HS-5 (cell line): ENCODE results near the gene ENTPD3.

Experiments
- DNase-seq: peaks from one replicate; pipeline ENCODE4 v3.0.0-alpha.2; 2012; ENCODE audit warnings: low read depth

Gene ENTPD3

GRCh38 chr3:40404591-40405198 is 17.7 kb downstream of the ENTPD3 start:
- DNase-seq = no peak

- no peak for DNase-seq
Observed at GRCh38 chr3:40407007-40407406, 20.0 kb downstream of the ENTPD3 start.

- no peak for DNase-seq
Observed at GRCh38 chr3:40407611-40408010, 20.6 kb downstream of the ENTPD3 start.

GRCh38 chr3:40414270-40414669 is 27.3 kb downstream of the ENTPD3 start:
- DNase-seq = no peak

GRCh38 chr3:40417845-40418543 is 31.0 kb downstream of the ENTPD3 start:
- no peak for DNase-seq

GRCh38 chr3:40422861-40423260 is 35.9 kb downstream of the ENTPD3 start:
- DNase-seq = no peak

GRCh38 chr3:40427045-40427669 is 40.2 kb downstream of the ENTPD3 start:
- DNase-seq = no peak

GRCh38 chr3:40432793-40433192 is 45.8 kb downstream of the ENTPD3 start:
- DNase-seq = no peak

- no peak for DNase-seq
Observed at GRCh38 chr3:40437889-40438288, 50.9 kb downstream of the ENTPD3 start.

GRCh38 chr3:40445062-40445461 is 58.1 kb downstream of the ENTPD3 start:
- no peak for DNase-seq

- DNase-seq = no peak
Observed at GRCh38 chr3:40445880-40446279, 58.9 kb downstream of the ENTPD3 start.

- DNase-seq = no peak
Observed at GRCh38 chr3:40450438-40450837, 63.5 kb downstream of the ENTPD3 start.

GRCh38 chr3:40451551-40451950 is 64.6 kb downstream of the ENTPD3 start:
- DNase-seq = no peak

GRCh38 chr3:40452057-40452456 is 65.1 kb downstream of the ENTPD3 start:
- no peak for DNase-seq

GRCh38 chr3:40452562-40452875 is 65.5 kb downstream of the ENTPD3 start:
- DNase-seq = no peak

- DNase-seq = peak; percentile 94
Observed at GRCh38 chr3:40452876-40453730, 66.1 kb downstream of the ENTPD3 start.

- no peak for DNase-seq
Observed at GRCh38 chr3:40453933-40454332, 66.9 kb downstream of the ENTPD3 start.

- DNase-seq = no peak
Observed at GRCh38 chr3:40455328-40455727, 68.3 kb downstream of the ENTPD3 start.

- DNase-seq = no peak
Observed at GRCh38 chr3:40456279-40456939, 69.4 kb downstream of the ENTPD3 start.

- peak; percentile 74 for DNase-seq
Observed at GRCh38 chr3:40456940-40457823, 70.2 kb downstream of the ENTPD3 start, which contains the start of gene RPL14. TSS of gene RPL14 (plus strand) at chr3:40457339. CDS start at chr3:40457472, 133 bp downstream.

GRCh38 chr3:40458473-40458872 is 71.5 kb downstream of the ENTPD3 start:
- no peak for DNase-seq
